Endothelial cell of umbilical vein (primary cell): ENCODE data around the gene BCAN. TPM values are rescaled to one million over a fixed set of nuclear protein-coding genes. Genes with fewer than 3 reads are reported as not detected.

Experiments
- BruUV-seq: library from RNA; stranded (reverse); fragments of 400-500 nt; replicated peaks from 2 replicates; lab custom pipeline; 2021; lab: Mats Ljungman, UMichigan
- CTCF ChIA-PET: fragments of 300-600, 350-600 bp; sonication (Branson Sonifier 250); formaldehyde crosslinking; loops from one replicate; lab custom pipeline; 2021; ENCODE audit warnings: antibody characterized with exemption, inconsistent platforms; lab: Charles Lee
- POLR2A ChIA-PET: fragments of 300-600, 350-600 bp; sonication (Branson Sonifier 250); formaldehyde crosslinking; loops from one replicate; lab custom pipeline; 2021; ENCODE audit warnings: antibody characterized with exemption, inconsistent platforms; lab: Charles Lee
- DNase-seq: peaks from one replicate; pipeline ENCODE4 v3.0.0-alpha.2; 2011; ENCODE audit warnings: low read depth, low spot score
- FAIRE-seq: peaks from 2 replicates; lab custom pipeline; 2011; peaks lifted over from hg19 to GRCh38; lab: Jason Lieb, UNC
- H2AFZ ChIP-seq: 2 replicates; pipeline ENCODE4 v1.6.0; 2012; ENCODE audit warnings: low read depth, low read length, control low read depth, inconsistent platforms
- H3K27ac ChIP-seq: 2 replicates; pipeline ENCODE4 v1.5.1; 2011; ENCODE audit warnings: low read depth, mild to moderate bottlenecking, control low read depth, low read length, moderate library complexity; ENCODE audit not compliant: insufficient read depth
- H3K27me3 ChIP-seq, 2 experiments: 2 replicates each; pipeline versions ENCODE4 v1.6.0 to v1.6.1; 2011; ENCODE audit warnings: low read length in 2 of 2, mixed read lengths in 1 of 2; ENCODE audit not compliant: control insufficient read depth in 2 of 2, insufficient read depth in 2 of 2
- H3K36me3 ChIP-seq, 2 experiments: 2 replicates in 1 of 2; 3 replicates in 1 of 2; pipeline ENCODE4 v1.5.1; 2011; ENCODE audit warnings: low read length in 2 of 2, mild to moderate bottlenecking in 1 of 2, moderate library complexity in 1 of 2; ENCODE audit not compliant: control insufficient read depth in 2 of 2, insufficient read depth in 2 of 2; ENCODE audit errors: extremely low read depth in 1 of 2
- H3K4me1 ChIP-seq: 3 replicates; pipeline ENCODE4 v1.5.1; 2011; ENCODE audit warnings: mild to moderate bottlenecking, low read length; ENCODE audit not compliant: control insufficient read depth, insufficient read depth; ENCODE audit errors: extremely low read depth
- H3K4me2 ChIP-seq: 2 replicates; pipeline ENCODE4 v1.6.1; 2011; ENCODE audit warnings: low read length, control low read depth, mixed read lengths; ENCODE audit not compliant: insufficient read depth
- H3K4me3 ChIP-seq, 3 experiments: fragments of 200-600 bp in 1 of 3; sonication (generic), shearing (Covaris generic) in 1 of 3; replicated peaks in 1 of 3; 2 replicates each; pipeline ENCODE4 v1.5.1; 2011 to 2016; ENCODE audit warnings: control low read depth in 3 of 3, low read length in 3 of 3, mild to moderate bottlenecking in 2 of 3, inconsistent platforms in 1 of 3, low read depth in 1 of 3, moderate library complexity in 1 of 3; ENCODE audit not compliant: insufficient read depth in 1 of 3
- H3K79me2 ChIP-seq: 2 replicates; pipeline ENCODE4 v1.6.0; 2012; ENCODE audit warnings: low read length, inconsistent platforms; ENCODE audit not compliant: control insufficient read depth, insufficient read depth
- H3K9ac ChIP-seq: replicated peaks from 2 replicates; pipeline ENCODE3; 2011; ENCODE audit warnings: low read length, control low read depth; ENCODE audit not compliant: insufficient read depth; ENCODE audit errors: extremely low read depth
- H3K9me1 ChIP-seq: replicated peaks from 3 replicates; pipeline ENCODE4 v1.6.0; 2011; ENCODE audit warnings: mild to moderate bottlenecking, low read length; ENCODE audit not compliant: control insufficient read depth, insufficient read depth; ENCODE audit errors: extremely low read depth
- H3K9me3 ChIP-seq: replicated peaks from 2 replicates; pipeline ENCODE4 v1.5.1; 2012; ENCODE audit warnings: low read length, inconsistent platforms; ENCODE audit not compliant: control insufficient read depth, insufficient read depth
- H4K20me1 ChIP-seq: replicated peaks from 2 replicates; pipeline ENCODE3; 2011; ENCODE audit warnings: mild to moderate bottlenecking, low read length; ENCODE audit not compliant: control insufficient read depth, insufficient read depth; ENCODE audit errors: extremely low read depth
- CTCF ChIP-seq, 2 donors: IDR thresholded peaks; 1 replicate in 1 of 2; 2 replicates in 1 of 2; pipeline ENCODE4 v1.5.1; 2011; ENCODE audit warnings: low read length in 2 of 2, mild to moderate bottlenecking in 2 of 2, moderate library complexity in 2 of 2, control low read depth in 1 of 2, inconsistent platforms in 1 of 2, low read depth in 1 of 2; ENCODE audit not compliant: insufficient read depth in 1 of 2; ENCODE audit errors: extremely low read depth in 1 of 2
- EZH2 ChIP-seq: IDR thresholded peaks from 2 replicates; pipeline ENCODE4 v1.6.1; 2012; ENCODE audit warnings: borderline replicate concordance, low read depth, mild to moderate bottlenecking, moderate library complexity, low read length, inconsistent platforms; ENCODE audit not compliant: severe bottlenecking
- FOS ChIP-seq: IDR thresholded peaks from 2 replicates; pipeline ENCODE4 v1.6.1; 2011; ENCODE audit warnings: mild to moderate bottlenecking, low read length, moderate library complexity, borderline replicate concordance; ENCODE audit not compliant: insufficient read depth
- GATA2 ChIP-seq: IDR thresholded peaks from 2 replicates; pipeline ENCODE4 v1.7.0; 2011; ENCODE audit warnings: low read depth, mild to moderate bottlenecking, moderate library complexity, mixed read lengths, low read length; ENCODE audit not compliant: insufficient read length, insufficient read depth
- JUN ChIP-seq: IDR thresholded peaks from 2 replicates; pipeline ENCODE4 v1.6.1; 2011; ENCODE audit warnings: borderline replicate concordance, low read depth; ENCODE audit not compliant: insufficient read length, insufficient read depth
- MYC ChIP-seq: IDR thresholded peaks from one replicate; pipeline ENCODE4 v1.6.1; 2011; ENCODE audit warnings: mild to moderate bottlenecking, low read depth, low read length
- POLR2A ChIP-seq: IDR thresholded peaks from 2 replicates; pipeline ENCODE4 v1.6.1; 2012; ENCODE audit warnings: low read depth, mild to moderate bottlenecking, control low read depth, low read length
- POLR2AphosphoS5 ChIP-seq: IDR thresholded peaks from 2 replicates; pipeline ENCODE4 v1.6.1; 2012; ENCODE audit warnings: low read depth, mild to moderate bottlenecking, control low read depth, low read length, moderate library complexity; ENCODE audit not compliant: insufficient read depth
- dilution Hi-C: fragments of 300-500 bp; cut with MboI; formaldehyde crosslinking; loops from one replicate; pipeline ENCODE4 v1.15.0; 2019; ENCODE audit warnings: low sequenced_read_pairs; ENCODE audit not compliant: extremely low pct_ligation_motif_present
- intact Hi-C: fragments of 100-400 bp; cut with micrococcal nuclease; formaldehyde crosslinking; loops from one replicate; pipeline ENCODE4 v1.10.0; 2022
- polyA plus RNA-seq, 4 experiments: library from polyadenylated mRNA; depleted of rRNA in 3 of 4; stranded (reverse) in 3 of 4; unstranded in 1 of 4; fragments of >200 nt; gene quantifications; 2 replicates each; pipeline versions ENCODE4 v1.2.1 to v1.2.3, GENCODE V29; 2011 to 2012; ENCODE audit warnings: missing spikeins in 1 of 4
- total RNA-seq: library from RNA; stranded (reverse); gene quantifications from 2 replicates; pipeline ENCODE4 v1.2.3, GENCODE V29; 2021
- TF ChIP-seq, protein P1 (sequence below): IDR thresholded peaks from 2 replicates; pipeline ENCODE4 v1.6.1; 2011; ENCODE audit not compliant: insufficient read depth, insufficient read length

The BCAN gene
- total and polyA plus RNA-seq, 2 donors (not counting 3 experiments of a cell fraction or from before 2014, with no cell fraction given) = 0.15 TPM; not detected in 1

DNA sequence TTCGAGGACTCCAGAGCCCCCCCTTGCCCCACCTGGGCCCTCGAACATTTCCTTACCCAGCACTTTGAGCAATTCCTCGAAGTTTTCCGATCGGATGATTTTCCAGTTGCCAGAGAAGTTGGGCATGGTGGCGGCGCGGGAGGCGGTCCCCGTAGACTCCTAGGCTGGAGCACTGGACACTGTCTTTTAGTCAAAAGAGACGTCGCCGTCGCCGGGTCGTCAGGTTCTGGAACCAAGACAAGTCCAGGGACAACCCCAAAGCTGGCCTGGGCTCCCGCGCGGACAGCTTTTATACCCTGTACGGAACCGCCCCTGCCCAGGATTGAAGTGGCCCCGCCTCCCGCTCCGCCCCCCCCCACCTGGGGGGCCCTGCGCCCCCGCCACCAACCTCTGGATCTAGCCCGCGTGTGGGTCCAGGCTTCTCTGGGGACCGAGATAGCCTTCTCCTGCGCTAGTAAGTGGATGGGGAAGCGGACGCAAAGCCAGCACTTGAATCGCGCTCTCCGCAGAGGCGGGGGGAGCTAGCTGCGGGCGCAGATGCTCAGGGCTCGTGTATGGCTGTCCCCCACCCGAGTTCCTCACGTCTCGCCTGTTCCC lies 63.5 kb downstream of the BCAN start, which contains the start of gene CRABP2:
Gene CRABP2 (minus strand): TSS at position 263 of the 597 bp plus-strand sequence. CDS start 137 bp downstream, at position 126.
- no peaks in the 10 kb centered on the region for H3K36me3 ChIP-seq
- intact Hi-C loops = loop anchor here (1.0 kb wide), 1 partner anchor 16 kb away; no protein-coding TSS in a partner anchor
- BruUV-seq = no TSS peak
- no peaks in the 10 kb centered on the region for H3K9me1 ChIP-seq
- CTCF ChIA-PET = interaction anchor here (1.0 to 15.5 kb wide), 11 partner anchors 10 to 155 kb away, joined by 3 to 453 read pairs (median 11); partner anchors contain the start of genes HAPLN2, INSRR and NTRK1
- H3K27ac ChIP-seq = no peak within 1 kb of the TSS
- peak within 1 kb of the TSS; percentile 22 for H3K9ac ChIP-seq
- TF ChIP-seq EZH2 (no peak), POLR2AphosphoS5 (no peak), MYC (no peak), FOS (no peak)
- POLR2A ChIA-PET = no interaction called here
- DNase-seq = peak; percentile 19
- no peak for FAIRE-seq
- H3K27me3 ChIP-seq = peaks cover 0 to 3% of the 10 kb centered on the region in 2 experiments
- peaks cover 19% of the 10 kb centered on the region for H3K4me1 ChIP-seq
- no peaks in the 10 kb centered on the region for H3K9me3 ChIP-seq
- peak within 1 kb of the TSS; percentile 52 for H2AFZ ChIP-seq
- H4K20me1 ChIP-seq = no peaks in the 10 kb centered on the region
- peak within 1 kb of the TSS; percentile 53 for H3K4me2 ChIP-seq
- peak within 1 kb of the TSS in 1 of 3 experiments; percentile 4 for H3K4me3 ChIP-seq
- no peaks in the 10 kb centered on the region for H3K79me2 ChIP-seq
- dilution Hi-C loops = no loop called here

DNA sequence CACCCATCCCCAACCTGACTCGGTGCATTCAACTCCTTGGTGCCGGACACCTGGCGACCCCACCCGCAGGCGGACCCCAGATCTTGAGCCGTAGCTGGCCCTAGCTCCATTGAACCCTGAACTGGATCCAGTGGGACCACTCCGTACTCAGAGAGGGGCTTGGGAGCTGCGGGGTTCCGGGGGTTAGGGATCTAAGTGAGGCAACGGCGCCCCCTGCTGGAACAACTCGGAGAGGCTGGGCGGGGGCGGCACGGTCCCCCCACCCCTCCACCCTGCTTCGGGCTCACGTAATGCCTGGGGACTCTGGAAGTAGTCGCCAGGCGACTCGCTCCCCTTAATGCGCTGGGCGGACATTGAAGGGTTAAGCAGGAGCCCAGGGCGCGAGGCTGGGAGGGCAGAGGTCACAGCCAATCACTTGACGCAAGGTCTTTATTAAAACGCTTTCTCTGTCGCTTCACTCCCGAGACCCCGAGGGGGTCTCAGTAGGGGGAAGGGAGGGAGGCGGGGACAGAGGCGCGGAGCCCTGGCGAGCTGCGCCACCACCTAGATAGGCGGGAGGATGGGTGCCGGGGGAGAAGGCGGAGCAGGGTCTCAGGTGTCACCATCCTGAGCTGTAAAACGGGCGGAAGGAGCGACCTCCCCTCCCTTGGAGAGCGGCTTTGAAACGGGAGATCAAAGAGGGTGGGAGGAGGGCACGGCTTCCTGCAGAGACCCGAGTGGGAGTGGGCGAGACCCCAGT lies 64.2 kb downstream of the BCAN start:
- TF ChIP-seq CTCF (IDR thresholded peaks at IDR 0.05; ENCODE audit: extremely low read depth in 1 of 2, insufficient read depth in 1 of 2, low read depth in 1 of 2, low read length in 2 of 2) (peak; percentile 76 to 87), POLR2A (no peak), EZH2 (peak; percentile 42), FOS (no peak), MYC (no peak), JUN (no peak), GATA2 (no peak), POLR2AphosphoS5 (no peak)
- TF ChIP-seq, protein P1, sequence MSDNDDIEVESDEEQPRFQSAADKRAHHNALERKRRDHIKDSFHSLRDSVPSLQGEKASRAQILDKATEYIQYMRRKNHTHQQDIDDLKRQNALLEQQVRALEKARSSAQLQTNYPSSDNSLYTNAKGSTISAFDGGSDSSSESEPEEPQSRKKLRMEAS = no peak
- Histone ChIP-seq H3K27ac (no peak overlapping the region), H3K4me3 (peak overlapping the region in 1 of 3 experiments; percentile 4), H3K9me3 (no peaks in the 10 kb centered on the region), H3K79me2 (no peaks in the 10 kb centered on the region), H3K9me1 (no peaks in the 10 kb centered on the region), H2AFZ (peak overlapping the region; percentile 52), H3K36me3 (no peaks in the 10 kb centered on the region), H3K27me3 (peaks cover 0 to 3% of the 10 kb centered on the region in 2 experiments), H4K20me1 (no peaks in the 10 kb centered on the region), H3K4me2 (peak overlapping the region; percentile 41), H3K9ac (no peak overlapping the region), H3K4me1 (peaks cover 19% of the 10 kb centered on the region)
- FAIRE-seq = peak; percentile 59
- dilution Hi-C loops (no loop called here), intact Hi-C loops (loop anchor here (1.0 kb wide), 4 partner anchors 17 to 79 kb away; no protein-coding TSS in a partner anchor)
- ChIA-PET CTCF (interaction anchor here (0.7 to 15.5 kb wide), 14 partner anchors 8 to 226 kb away, joined by 3 to 453 read pairs (median 10); partner anchors contain the start of genes HAPLN2, INSRR and NTRK1), POLR2A (no interaction called here)
- BruUV-seq = no TSS peak
- DNase-seq = peak; percentile 57
